ENCODE data around the gene MYO1E. TPM values are rescaled to one million over a fixed set of nuclear protein-coding genes. Genes with fewer than 3 reads are reported as not detected.

The MYO1E gene
- total and polyA plus RNA-seq, 2 of the 8 experiments (the other 6 are each of a cell fraction or from before 2014, with no cell fraction given) = 19.6 to 142 TPM

DNA sequence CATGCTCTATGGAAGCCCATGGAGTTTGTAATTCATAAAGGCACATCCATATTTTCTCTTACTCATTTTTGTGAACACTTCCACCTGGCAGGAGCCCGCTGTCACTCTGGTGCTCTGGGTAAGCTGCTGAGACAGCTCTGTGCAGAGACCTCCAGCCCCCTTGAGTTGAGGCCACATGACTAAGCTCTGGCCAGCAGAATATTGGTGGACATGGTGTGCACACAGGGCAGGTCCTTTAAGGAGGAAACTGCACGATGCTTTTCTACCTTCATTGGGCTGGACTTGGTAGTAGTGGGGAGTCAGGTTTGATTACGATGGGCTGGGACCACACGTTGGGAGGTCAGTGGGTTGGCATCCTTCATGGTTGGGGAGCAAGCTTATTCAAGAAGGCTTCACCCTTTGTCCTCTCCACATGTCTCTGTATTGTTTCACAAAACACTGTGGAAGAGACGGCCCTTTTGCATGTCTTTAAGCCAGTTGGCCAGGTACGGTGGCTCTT is 238.7 kb downstream of the MYO1E start:
- Histone ChIP-seq H3K4ac (replicated peaks; ENCODE audit: insufficient read length, low read depth, low read length) (no peak overlapping the region), H3K4me3 (ENCODE audit: extremely low read depth in 1 of 4, insufficient read depth in 2 of 4, low read depth in 3 of 4, low read length in 4 of 4) (no peak overlapping the region), H3K14ac (ENCODE audit: insufficient read length) (no peak overlapping the region), H3K18ac (ENCODE audit: extremely low read depth, low read length) (no peak overlapping the region), H3K56ac (replicated peaks; ENCODE audit: insufficient read length, low read depth, low read length) (no peak overlapping the region), H3K23me2 (ENCODE audit: low read depth, low read length) (no peaks in the 10 kb centered on the region; the same call in 1 of the 2 replicates), H3K9ac (replicated peaks in 1 of 4; ENCODE audit: extremely low read depth in 1 of 4, low read depth in 3 of 4, low read length in 3 of 4) (no peak overlapping the region), H3K4me2 (ENCODE audit: insufficient read depth in 1 of 2, low read depth in 2 of 2, low read length in 2 of 2) (no peak overlapping the region), H3K23ac (ENCODE audit: insufficient read length) (no peak overlapping the region), H2BK12ac (ENCODE audit: low read depth, low read length) (no peak overlapping the region), H3K27ac (ENCODE audit: low read depth, low read length) (no peak overlapping the region), H3K27me3 (replicated peaks in 1 of 4; ENCODE audit: control insufficient read depth in 3 of 4, extremely low read depth in 1 of 4, insufficient read depth in 3 of 4, low read length in 3 of 4) (no peaks in the 10 kb centered on the region), H4K5ac (ENCODE audit: insufficient read length, low read depth, low read length) (no peak overlapping the region), H2BK20ac (ENCODE audit: low read length) (no peak overlapping the region), H2BK5ac (ENCODE audit: low read depth, low read length) (no peak overlapping the region), H3K79me1 (ENCODE audit: low read depth, low read length) (0 out of 2 replicates have a peak, but pooled peaks cover 3% of the 10 kb centered on the region), H4K91ac (replicated peaks; ENCODE audit: insufficient read length, low read length) (no peak overlapping the region), H3K9me3 (ENCODE audit: insufficient read depth in 2 of 2, low read depth in 1 of 2, low read length in 1 of 2) (peaks cover 3 to 6% of the 10 kb centered on the region in 2 experiments; a peak in 1 of 4 replicates), H2BK120ac (replicated peaks; ENCODE audit: low read depth, low read length) (no peak overlapping the region), H2BK15ac (ENCODE audit: low read length) (no peak overlapping the region), H4K8ac (ENCODE audit: extremely low read depth, insufficient read depth, low read length) (no peak overlapping the region), H2AFZ (ENCODE audit: low read length) (no peak overlapping the region), H3K79me2 (ENCODE audit: control insufficient read depth in 1 of 2, insufficient read depth in 2 of 2, low read length in 2 of 2) (peaks cover 0 to 3% of the 10 kb centered on the region in 2 experiments; a peak in 1 of 4 replicates), H3K36me3 (ENCODE audit: control insufficient read depth in 2 of 4, insufficient read depth in 4 of 4, low read length in 3 of 4) (peaks cover 10 to 79% (median 36%) of the 10 kb centered on the region in 4 experiments), H3K4me1 (replicated peaks in 1 of 4; ENCODE audit: control insufficient read depth in 3 of 4, insufficient read depth in 4 of 4, low read length in 3 of 4) (no peaks in the 10 kb centered on the region; a peak in 1 of 7 replicates), H4K20me1 (replicated peaks in 1 of 2; ENCODE audit: control insufficient read depth in 1 of 2, insufficient read depth in 2 of 2, low read length in 2 of 2) (no peaks in the 10 kb centered on the region), H2AK5ac (ENCODE audit: low read depth, low read length) (no peak overlapping the region)
- TF ChIP-seq SIRT6 (IDR thresholded peaks at IDR 0.05; ENCODE audit: low read length) (no peak), ZNF274 (IDR thresholded peaks at IDR 0.05; ENCODE audit: borderline replicate concordance, extremely low read depth, low read length) (no peak), KDM5A (IDR thresholded peaks at IDR 0.05; ENCODE audit: low read length) (no peak), BCL11A (IDR thresholded peaks at IDR 0.05; ENCODE audit: low read depth in 2 of 2, low read length in 2 of 2) (no peak), SIN3A (conservative IDR thresholded peaks at IDR 0.05 in 1 of 2, IDR thresholded peaks at IDR 0.05 in 1 of 2; ENCODE audit: low read depth in 1 of 2, low read length in 2 of 2) (no peak), RNF2 (IDR thresholded peaks at IDR 0.05; ENCODE audit: borderline replicate concordance, low read depth, low read length, missing control alignments, poor library complexity, severe bottlenecking) (no peak), SUZ12 (IDR thresholded peaks at IDR 0.05; ENCODE audit: low read length) (no peak)
- ChIA-PET CTCF (ENCODE audit: partially characterized antibody) (interaction anchor here (1.3 kb wide), 1 partner anchor 395 kb away, joined by 3 read pairs; no protein-coding TSS in a partner anchor), POLR2A (ENCODE audit: partially characterized antibody) (interaction anchor here (0.8 to 2.3 kb wide), 3 partner anchors 9 to 256 kb away, joined by 3 to 7 read pairs (median 5); no protein-coding TSS in a partner anchor)
- FAIRE-seq = no peak
- 81% methylated on average over 6 of the region's 6 CpGs; no CpG with 5 or more reads in 1 of the 2 experiments for WGBS, 2 experiments (ENCODE audit: extremely low coverage in 1 of 2, insufficient coverage in 1 of 2, insufficient read length in 1 of 2, insufficient replicate concordance in 2 of 2, low coverage in 1 of 2, low lambda C conversion rate in 2 of 2, missing lambda C conversion rate in 1 of 2)
- no peak for DNase-seq (ENCODE audit: low read depth in 1 of 2, low spot score in 2 of 2)
